Spleen (tissue), 11 donors: ENCODE data around the gene CXXC1. TPM values are rescaled to one million over a fixed set of nuclear protein-coding genes. Genes with fewer than 3 reads are reported as not detected.
A peak's percentile ranks its signal among the peaks of the same experiment; 100 is the strongest.

ENCODE experiments used
- DNase-seq: peaks from one replicate; pipeline ENCODE4 v3.0.0-alpha.2; 2020
- H3K27ac ChIP-seq, 8 donors: fragments of 200-600 bp; sonication (generic) in 7 of 8; 1 replicate in 4 of 8; 2 replicates in 4 of 8; pipeline versions ENCODE4 v1.5.0 to v1.8.0; 2016 to 2021; ENCODE audit warnings: inconsistent platforms in 4 of 8, mild to moderate bottlenecking in 4 of 8, moderate library complexity in 1 of 8
- H3K27me3 ChIP-seq, 7 donors: fragments of 200-600 bp; sonication (generic) in 6 of 7; replicated peaks in 1 of 7; 1 replicate in 4 of 7; 2 replicates in 3 of 7; pipeline versions ENCODE4 v1.5.0 to v1.8.0; 2016 to 2021; ENCODE audit warnings: inconsistent platforms in 3 of 7, mild to moderate bottlenecking in 1 of 7
- H3K36me3 ChIP-seq, 6 donors: fragments of 200-600 bp; sonication (generic) in 5 of 6; 1 replicate in 4 of 6; 2 replicates in 2 of 6; pipeline versions ENCODE4 v1.5.0 to v1.8.0; 2016 to 2021; ENCODE audit warnings: inconsistent platforms in 2 of 6
- H3K4me1 ChIP-seq, 6 donors: fragments of 200-600 bp; sonication (generic) in 5 of 6; 1 replicate in 3 of 6; 2 replicates in 3 of 6; pipeline versions ENCODE4 v1.5.0 to v1.8.0; 2016 to 2021; ENCODE audit warnings: inconsistent platforms in 3 of 6
- H3K4me3 ChIP-seq, 8 donors: fragments of 200-600 bp; sonication (generic) in 7 of 8; 1 replicate in 4 of 8; 2 replicates in 4 of 8; pipeline versions ENCODE4 v1.5.0 to v1.8.0; 2016 to 2021; ENCODE audit warnings: inconsistent platforms in 4 of 8, mild to moderate bottlenecking in 4 of 8, moderate library complexity in 2 of 8
- H3K9me3 ChIP-seq, 8 donors: fragments of 200-600 bp; sonication (generic) in 7 of 8; 1 replicate in 4 of 8; 2 replicates in 4 of 8; pipeline versions ENCODE4 v1.5.0 to v1.8.0; 2016 to 2021; ENCODE audit warnings: inconsistent platforms in 4 of 8
- CTCF ChIP-seq, 11 experiments: fragments of 200-600 bp in 7 of 11; fragments of 450-650 bp in 4 of 11; sonication (generic) in 4 of 11; IDR thresholded peaks in 8 of 11; conservative IDR thresholded peaks in 3 of 11; 1 replicate in 7 of 11; 2 replicates in 4 of 11; pipeline versions ENCODE4 v1.4.0 to v1.8.0; 2016 to 2021; ENCODE audit warnings: antibody characterized with exemption in 11 of 11, inconsistent platforms in 4 of 11, mild to moderate bottlenecking in 1 of 11
- POLR2A ChIP-seq, 3 donors: fragments of 450-650 bp; IDR thresholded peaks; one replicate each; pipeline ENCODE4 v1.5.1; 2017; ENCODE audit warnings: antibody characterized with exemption in 3 of 3, mild to moderate bottlenecking in 1 of 3
- POLR2AphosphoS5 ChIP-seq, 3 donors: sonication (generic); formaldehyde crosslinking; IDR thresholded peaks; one replicate each; pipeline ENCODE4 v1.5.1; 2017; ENCODE audit warnings: antibody characterized with exemption in 3 of 3
- WGBS, 5 donors: extraction: QIAGEN DNeasy Blood & Tissue Kit in 3 of 5; methylation state at CpG; one replicate each; pipeline versions ENCODE4 v1.1.5 to v1.1.7; 2013 to 2018; 5-methylcytosine and 5-hydroxymethylcytosine counted together
- intact Hi-C: fragments of 100-400 bp; cut with DNase I; formaldehyde crosslinking; loops from one replicate; pipeline ENCODE4 v1.15.0; 2023; ENCODE audit warnings: low total_unique reads
- polyA plus RNA-seq, 3 donors: library from polyadenylated mRNA; stranded (reverse); fragments of 200-250 nt; gene quantifications; one replicate each; pipeline ENCODE4 v1.2.1, GENCODE V29; 2013
- total RNA-seq, 7 donors: library from RNA; depleted of rRNA in 3 of 7; stranded (reverse); fragments of >200 nt in 3 of 7; fragmentation: NEBNext Ultra II Directional in 4 of 7; extraction: Animal tissue kit (Norgen Biotek cat#: 25700) in 4 of 7; gene quantifications; one replicate each; pipeline versions ENCODE4 v1.1.0 to v1.2.1, GENCODE V29; 2016 to 2021
- donor health status: healthy with polysubstance abuse.
- donor health status: DM: no; HTN: no; CAD: no; lungs with moderate emphysema.
- donor health status: DM: no; HTN: no; CAD: no.
- donor health status: Bipolar disorder and iron deficiency.
- donor health status: healthy.
- donor health status: DM: no; HTN: no; CAD: no.
- donor health status: DM: yes; HTN: yes; CAD: no.

Gene CXXC1
- total and polyA plus RNA-seq, 10 donors, result 53.6 to 129 (median 102) TPM

- Histone ChIP-seq H3K27me3 (peaks cover 0 to 17% (median 0%) of the 10 kb centered on the region in 7 donors), H3K9me3 (peaks cover 0 to 11% (median 4%) of the 10 kb centered on the region in 8 donors), H3K4me1 (peaks cover 3 to 34% (median 18%) of the 10 kb centered on the region in 6 donors), H3K36me3 (no peaks in the 10 kb centered on the region), H3K4me3 (peak overlapping the region; percentile 30 to 70 (median 44)), H3K27ac (peak overlapping the region in 5 of 8 donors; percentile 35 to 76 (median 73))
- intact Hi-C loops, result no loop called here
- no peak for TF ChIP-seq POLR2AphosphoS5 (IDR thresholded peaks at IDR 0.05)
- no peak for TF ChIP-seq CTCF (IDR thresholded peaks at IDR 0.05 in 8 of 11, conservative IDR thresholded peaks at IDR 0.05 in 3 of 11)
- TF ChIP-seq POLR2A (IDR thresholded peaks at IDR 0.05), result no peak
- 2 to 6% (median 3%) methylated on average over 8 of the region's 8 CpGs for WGBS, 5 donors
- DNase-seq, result no peak
Observed at GRCh38 chr18:50307400-50307737, 19.9 kb upstream of the CXXC1 start.

- Histone ChIP-seq H3K36me3 (no peaks in the 10 kb centered on the region), H3K27ac (peak overlapping the region in 3 of 8 donors; percentile 73 to 76 (median 74)), H3K4me3 (peak overlapping the region in 7 of 8 donors; percentile 31 to 70 (median 45)), H3K9me3 (peaks cover 0 to 11% (median 4%) of the 10 kb centered on the region in 8 donors), H3K27me3 (peaks cover 0 to 21% (median 0%) of the 10 kb centered on the region in 7 donors), H3K4me1 (peaks cover 3 to 30% (median 16%) of the 10 kb centered on the region in 6 donors)
- TF ChIP-seq POLR2AphosphoS5 (IDR thresholded peaks at IDR 0.05) (no peak), POLR2A (IDR thresholded peaks at IDR 0.05) (no peak), CTCF (IDR thresholded peaks at IDR 0.05 in 8 of 11, conservative IDR thresholded peaks at IDR 0.05 in 3 of 11) (no peak)
- DNase-seq, result no peak
- 74 to 85% (median 83%) methylated on average over 8 of the region's 8 CpGs for WGBS, 5 donors
- intact Hi-C loops, result no loop called here
Observed at GRCh38 chr18:50306944-50307343, 19.5 kb upstream of the CXXC1 start.

- 59 to 79% (median 65%) methylated on average over 5 of the region's 5 CpGs for WGBS, 5 donors
- H3K27me3 ChIP-seq, result peaks cover 0 to 53% (median 8%) of the 10 kb centered on the region in 7 donors
- H3K36me3 ChIP-seq, result no peaks in the 10 kb centered on the region
- intact Hi-C loops, result no loop called here
- no peak overlapping the region for H3K4me3 ChIP-seq
- TF ChIP-seq POLR2A (IDR thresholded peaks at IDR 0.05), result no peak
- peaks cover 7 to 25% (median 15%) of the 10 kb centered on the region in 6 donors for H3K4me1 ChIP-seq
- peaks cover 0 to 11% (median 4%) of the 10 kb centered on the region in 8 donors for H3K9me3 ChIP-seq
- H3K27ac ChIP-seq, result no peak overlapping the region
- DNase-seq, result no peak
Observed at GRCh38 chr18:50301074-50301473, 13.6 kb upstream of the CXXC1 start.

GRCh38 chr18:50299626-50300388 lies 12.3 kb upstream of the CXXC1 start:
- Histone ChIP-seq H3K27me3 (peaks cover 0 to 51% (median 8%) of the 10 kb centered on the region in 7 donors), H3K36me3 (no peaks in the 10 kb centered on the region), H3K4me1 (peaks cover 7 to 25% (median 15%) of the 10 kb centered on the region in 6 donors), H3K4me3 (no peak overlapping the region), H3K9me3 (peaks cover 0 to 4% (median under 1%) of the 10 kb centered on the region in 8 donors), H3K27ac (no peak overlapping the region)
- DNase-seq, result no peak
- intact Hi-C loops, result no loop called here
- WGBS, 5 donors, result 75 to 85% (median 76%) methylated on average over 7 of the region's 7 CpGs
- TF ChIP-seq CTCF (IDR thresholded peaks at IDR 0.05 in 8 of 11, conservative IDR thresholded peaks at IDR 0.05 in 3 of 11) (no peak), POLR2A (IDR thresholded peaks at IDR 0.05) (no peak), POLR2AphosphoS5 (IDR thresholded peaks at IDR 0.05) (no peak)
